A549 (cell line): ENCODE measurements around the gene MGAT5.

Experiments
- BHLHE40 ChIP-seq: IDR thresholded peaks from 2 replicates; pipeline ENCODE4 v1.6.1; 2012; ENCODE audit warnings: low read depth, low read length, inconsistent platforms
- FOSB ChIP-seq: fragments of 250-450 bp; sonication (Bioruptor Pico); IDR thresholded peaks from 2 replicates; pipeline ENCODE4 v1.5.0; 2020; ENCODE audit warnings: mild to moderate bottlenecking, moderate library complexity
- POLR2A ChIP-seq: IDR thresholded peaks from 2 replicates; pipeline ENCODE4 v1.6.1; 2012; ENCODE audit warnings: mild to moderate bottlenecking, low read length
- RFX5 ChIP-seq: fragments of 450-650 bp; IDR thresholded peaks from 2 replicates; pipeline ENCODE4 v1.7.1; 2014; ENCODE audit warnings: antibody characterized with exemption, mild to moderate bottlenecking, moderate library complexity
- TF ChIP-seq, protein P1 (sequence below): IDR thresholded peaks from 2 replicates; pipeline ENCODE4 v1.6.1; 2012
- TF ChIP-seq, protein P2 (sequence below): fragments of >200 bp; sonication (Bioruptor Twin); formaldehyde crosslinking; IDR thresholded peaks from 3 replicates; pipeline ENCODE4 v1.5.1; 2016

DNA sequence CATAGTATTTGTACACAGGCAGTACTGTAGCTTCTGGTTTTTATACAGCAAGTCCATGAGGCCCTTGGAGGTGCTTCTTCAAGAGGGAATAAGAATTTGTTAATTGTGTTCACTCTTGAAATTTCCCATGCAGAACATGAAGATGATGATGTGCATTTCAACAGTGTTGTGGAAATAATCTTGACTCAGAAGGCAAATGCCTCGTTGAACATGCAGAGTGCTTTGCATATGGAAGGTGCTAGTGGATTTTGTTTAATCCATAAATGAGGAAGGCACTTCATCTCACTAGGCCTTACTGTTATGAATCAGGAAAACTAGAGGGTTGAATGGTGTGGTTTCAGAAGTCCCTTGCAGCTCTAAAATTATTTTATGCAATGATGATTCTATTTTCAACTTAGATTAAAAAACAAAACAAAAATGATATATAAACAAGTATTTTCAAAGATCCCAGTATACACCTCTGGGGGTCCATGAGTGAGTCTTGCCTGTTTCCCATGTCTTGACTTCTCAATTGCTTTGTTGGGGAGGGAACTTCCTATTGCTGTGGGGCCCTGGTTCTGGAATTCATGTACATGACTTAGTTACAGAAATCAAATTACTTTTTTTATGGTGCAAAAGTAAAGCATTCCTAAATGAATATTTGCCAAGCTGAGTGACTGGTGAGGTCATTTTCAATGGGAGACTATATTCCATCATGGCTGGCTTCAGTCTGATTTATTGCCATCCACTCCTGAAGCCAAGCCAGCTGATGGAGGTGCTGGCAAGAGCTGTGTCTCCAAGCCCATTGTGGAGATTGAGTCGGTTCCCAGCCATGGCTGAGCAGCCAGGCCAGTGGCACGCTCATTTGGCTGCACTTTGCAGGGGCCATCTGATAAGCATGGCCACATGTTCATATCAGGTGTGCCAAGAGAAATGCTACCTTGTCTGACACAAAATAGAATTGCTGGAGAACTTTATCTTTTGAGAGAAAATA lies 56.5 kb downstream of the MGAT5 start:
- no peak for TF ChIP-seq POLR2A
- TF ChIP-seq FOSB (CRISPR knock-in tag) = no peak
- no peak for TF ChIP-seq RFX5
- TF ChIP-seq, protein P1, sequence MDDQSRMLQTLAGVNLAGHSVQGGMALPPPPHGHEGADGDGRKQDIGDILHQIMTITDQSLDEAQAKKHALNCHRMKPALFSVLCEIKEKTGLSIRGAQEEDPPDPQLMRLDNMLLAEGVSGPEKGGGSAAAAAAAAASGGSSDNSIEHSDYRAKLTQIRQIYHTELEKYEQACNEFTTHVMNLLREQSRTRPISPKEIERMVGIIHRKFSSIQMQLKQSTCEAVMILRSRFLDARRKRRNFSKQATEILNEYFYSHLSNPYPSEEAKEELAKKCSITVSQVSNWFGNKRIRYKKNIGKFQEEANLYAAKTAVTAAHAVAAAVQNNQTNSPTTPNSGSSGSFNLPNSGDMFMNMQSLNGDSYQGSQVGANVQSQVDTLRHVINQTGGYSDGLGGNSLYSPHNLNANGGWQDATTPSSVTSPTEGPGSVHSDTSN = no peak
- TF ChIP-seq BHLHE40 = no peak
- TF ChIP-seq, protein P2, sequence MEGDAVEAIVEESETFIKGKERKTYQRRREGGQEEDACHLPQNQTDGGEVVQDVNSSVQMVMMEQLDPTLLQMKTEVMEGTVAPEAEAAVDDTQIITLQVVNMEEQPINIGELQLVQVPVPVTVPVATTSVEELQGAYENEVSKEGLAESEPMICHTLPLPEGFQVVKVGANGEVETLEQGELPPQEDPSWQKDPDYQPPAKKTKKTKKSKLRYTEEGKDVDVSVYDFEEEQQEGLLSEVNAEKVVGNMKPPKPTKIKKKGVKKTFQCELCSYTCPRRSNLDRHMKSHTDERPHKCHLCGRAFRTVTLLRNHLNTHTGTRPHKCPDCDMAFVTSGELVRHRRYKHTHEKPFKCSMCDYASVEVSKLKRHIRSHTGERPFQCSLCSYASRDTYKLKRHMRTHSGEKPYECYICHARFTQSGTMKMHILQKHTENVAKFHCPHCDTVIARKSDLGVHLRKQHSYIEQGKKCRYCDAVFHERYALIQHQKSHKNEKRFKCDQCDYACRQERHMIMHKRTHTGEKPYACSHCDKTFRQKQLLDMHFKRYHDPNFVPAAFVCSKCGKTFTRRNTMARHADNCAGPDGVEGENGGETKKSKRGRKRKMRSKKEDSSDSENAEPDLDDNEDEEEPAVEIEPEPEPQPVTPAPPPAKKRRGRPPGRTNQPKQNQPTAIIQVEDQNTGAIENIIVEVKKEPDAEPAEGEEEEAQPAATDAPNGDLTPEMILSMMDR = no peak
